ENCODE data around the gene TP53I13.

The TP53I13 gene

DNA sequence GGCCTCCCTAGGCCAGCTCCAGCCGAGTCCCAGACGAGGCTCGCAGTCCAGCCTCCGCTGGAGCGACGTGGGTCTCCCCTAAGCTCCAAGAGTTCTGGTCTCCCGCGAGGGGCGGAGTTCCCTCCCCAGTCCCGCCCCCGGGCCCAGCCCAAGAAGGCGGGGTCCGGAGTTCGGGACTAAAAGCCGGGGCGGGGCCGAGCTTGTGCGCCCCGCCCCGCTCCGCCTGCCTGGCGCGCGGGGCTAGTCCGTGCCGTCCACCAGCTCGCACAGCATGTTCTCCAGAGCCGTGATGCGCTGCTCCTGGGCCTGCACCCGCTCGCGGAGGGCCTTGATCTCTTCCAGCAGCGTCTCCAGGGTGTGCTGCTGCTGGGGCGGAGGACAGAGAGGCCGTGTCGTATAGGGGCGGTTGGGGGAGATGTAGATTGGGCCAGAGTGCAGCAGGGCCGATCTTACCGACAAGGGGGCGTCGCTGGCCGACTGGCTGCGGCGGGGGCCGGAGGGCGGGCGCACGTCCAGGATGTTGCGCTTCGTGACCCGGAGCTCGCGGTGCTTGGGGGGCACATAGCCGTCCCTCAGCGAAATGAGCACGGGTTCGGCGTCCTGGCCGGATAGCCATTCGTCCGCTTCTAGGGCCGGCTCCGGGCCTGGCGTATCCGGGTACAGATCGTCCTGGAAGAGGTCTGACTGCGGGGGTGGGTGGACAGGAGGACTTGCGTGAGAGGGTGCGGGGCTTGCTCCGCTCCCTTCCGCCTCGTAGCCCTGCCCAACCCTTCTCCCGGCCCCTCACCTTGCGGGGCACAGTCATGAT, 47.2 kb downstream of the TP53I13 start:
- DNase-seq = peak; percentile 83

DNA sequence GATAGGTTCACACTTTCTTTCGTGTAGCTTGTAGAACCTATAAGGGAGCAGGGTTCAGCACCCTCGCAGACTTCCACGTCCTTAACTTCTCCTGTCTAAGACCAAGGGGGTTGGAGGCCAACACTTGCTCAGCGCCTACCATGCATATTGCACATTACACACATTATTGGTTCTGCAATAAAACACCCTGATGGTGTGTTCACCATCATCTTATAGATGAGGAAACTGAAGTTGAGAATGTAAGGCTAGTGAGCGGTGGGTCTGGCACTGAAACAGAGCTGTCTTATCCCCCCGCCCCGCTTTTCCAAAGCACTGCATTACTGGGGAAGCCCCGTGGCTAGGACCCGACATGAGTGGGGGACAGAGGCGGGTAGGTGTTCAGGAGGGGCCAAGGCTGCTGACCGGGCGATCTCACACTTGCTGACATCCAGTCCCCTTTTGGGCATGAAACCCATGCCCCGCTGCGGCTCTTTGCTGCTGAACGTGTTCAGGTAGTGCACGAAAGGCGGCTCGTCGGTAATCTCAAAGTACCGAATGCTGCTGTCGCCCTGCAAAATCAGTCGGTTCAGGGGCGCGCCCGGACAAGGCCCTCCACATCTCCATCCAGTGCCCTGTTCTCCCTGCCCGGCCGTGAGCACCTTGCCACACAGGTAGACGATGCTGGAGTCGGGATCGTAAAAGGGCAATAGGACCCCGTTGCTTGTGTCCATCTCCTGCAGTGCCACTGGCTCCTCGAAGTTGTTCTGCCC, 48.0 kb downstream of the TP53I13 start:
- DNase-seq = no peak

DNA sequence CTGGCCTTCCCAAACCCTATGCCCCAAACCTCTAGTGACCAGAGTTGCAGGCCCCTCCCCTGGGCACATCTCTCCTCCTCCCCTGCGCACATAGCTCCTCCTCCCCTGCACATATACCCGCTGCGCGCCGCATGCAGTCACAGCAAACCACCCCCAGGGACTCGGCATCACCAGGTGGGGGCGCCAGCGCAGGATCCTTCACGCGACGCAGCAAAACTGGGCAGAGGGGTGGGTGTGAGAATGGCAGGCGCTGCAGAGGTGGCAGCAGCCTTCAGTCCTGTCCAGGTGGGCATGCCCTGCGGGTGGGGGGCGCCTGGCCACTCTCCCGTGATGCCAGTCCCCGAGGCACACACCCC, 48.6 kb downstream of the TP53I13 start:
- DNase-seq = peak; percentile 80

DNA sequence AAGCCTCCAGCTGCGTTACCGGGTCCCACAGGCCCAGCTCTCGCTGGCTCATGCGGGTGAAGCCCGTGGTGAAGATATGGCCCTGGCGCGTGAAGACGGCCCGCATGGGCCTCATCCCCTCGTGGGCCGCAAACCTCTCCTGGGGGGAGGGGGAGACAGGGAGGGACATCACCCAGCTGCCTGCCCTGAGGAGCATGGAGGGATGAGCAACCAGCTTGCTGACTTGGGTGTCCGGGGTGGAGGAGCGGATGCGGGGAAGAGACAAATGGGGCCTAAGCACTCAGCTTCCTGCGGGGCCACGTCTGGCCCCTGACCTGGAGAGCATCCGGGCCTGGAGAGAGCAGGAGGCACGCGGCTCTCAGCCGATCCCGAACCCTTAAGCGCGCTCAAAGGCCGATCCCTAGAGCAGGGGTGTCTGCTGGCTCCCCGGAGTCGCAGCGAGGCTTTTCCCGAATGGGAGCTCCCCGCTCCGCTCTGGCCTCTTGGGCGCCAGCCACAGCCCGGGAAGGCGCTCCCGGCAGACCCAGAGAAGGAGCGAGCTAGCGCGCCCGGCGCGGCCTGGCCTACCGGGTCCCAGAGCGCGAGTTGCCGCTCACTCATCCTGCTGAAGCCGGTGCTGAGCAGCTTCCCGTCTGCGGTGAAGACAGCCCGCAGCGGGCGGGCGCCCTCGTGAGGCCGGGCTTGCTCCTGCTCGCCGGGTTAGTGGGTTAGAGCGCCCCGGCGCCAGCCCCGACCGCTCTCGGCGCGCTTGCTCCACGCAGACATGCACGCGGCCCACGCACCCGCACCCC, 49.2 kb downstream of the TP53I13 start:
- DNase-seq = peak; percentile 71

DNA sequence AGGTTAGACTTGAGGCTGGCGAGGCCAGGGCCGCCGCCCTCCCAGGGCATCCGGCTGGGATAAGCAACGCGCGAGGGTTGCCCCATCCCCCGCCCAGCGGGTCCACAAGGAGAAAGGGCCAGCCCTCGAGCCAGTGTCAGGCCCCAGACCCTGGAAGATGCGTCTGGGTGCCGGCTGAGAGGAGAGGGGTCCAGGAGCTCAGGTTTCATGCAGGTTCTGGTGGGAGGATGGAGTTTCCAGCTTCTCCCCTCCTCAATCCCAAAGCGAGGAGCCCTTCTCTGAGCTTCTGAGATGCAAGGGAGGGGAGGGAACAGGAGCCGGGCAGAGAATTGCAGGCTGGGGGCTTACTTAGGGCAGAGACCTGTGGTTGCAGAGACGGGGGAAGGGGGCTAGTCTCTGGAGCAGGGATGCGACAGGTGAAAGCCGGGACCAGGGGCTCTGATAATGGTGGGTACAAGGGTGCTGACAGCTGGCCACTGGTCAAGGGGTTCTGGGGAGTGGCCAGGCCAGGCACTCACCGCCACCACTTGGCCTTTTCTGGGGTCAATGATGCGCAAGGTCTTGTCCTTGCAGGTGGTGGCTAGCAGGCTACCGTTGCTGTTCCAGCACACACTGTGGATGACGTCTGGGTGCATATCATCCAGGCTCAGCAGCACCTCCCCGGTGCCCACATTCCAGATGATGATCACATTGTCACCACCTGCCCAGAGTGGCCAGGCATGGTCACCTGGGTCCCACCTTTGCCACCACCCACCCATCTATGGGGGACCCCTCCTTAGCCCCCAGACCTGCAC, 50.0 kb downstream of the TP53I13 start:
- DNase-seq = no peak

DNA sequence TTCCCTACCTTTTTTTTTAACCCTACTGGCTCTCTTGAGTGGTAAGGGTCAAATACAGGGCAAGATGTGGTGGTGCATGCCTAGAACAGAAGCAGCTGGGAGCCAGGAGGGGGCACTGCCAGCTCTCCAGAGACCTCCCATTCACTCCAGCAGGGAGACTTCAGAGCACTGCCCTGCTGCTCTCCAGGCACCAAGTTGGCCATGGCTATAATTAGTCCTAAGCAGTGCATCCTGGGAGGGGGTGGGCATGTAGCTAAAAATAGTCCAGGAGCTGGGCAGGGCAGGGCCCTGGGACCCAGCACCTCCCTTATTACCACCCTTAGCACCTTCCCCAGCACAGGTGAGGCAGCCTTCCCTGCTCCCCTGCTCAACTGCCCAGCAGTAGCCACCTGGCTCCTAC, 50.8 kb downstream of the TP53I13 start:
- peak; percentile 51 for DNase-seq

DNA sequence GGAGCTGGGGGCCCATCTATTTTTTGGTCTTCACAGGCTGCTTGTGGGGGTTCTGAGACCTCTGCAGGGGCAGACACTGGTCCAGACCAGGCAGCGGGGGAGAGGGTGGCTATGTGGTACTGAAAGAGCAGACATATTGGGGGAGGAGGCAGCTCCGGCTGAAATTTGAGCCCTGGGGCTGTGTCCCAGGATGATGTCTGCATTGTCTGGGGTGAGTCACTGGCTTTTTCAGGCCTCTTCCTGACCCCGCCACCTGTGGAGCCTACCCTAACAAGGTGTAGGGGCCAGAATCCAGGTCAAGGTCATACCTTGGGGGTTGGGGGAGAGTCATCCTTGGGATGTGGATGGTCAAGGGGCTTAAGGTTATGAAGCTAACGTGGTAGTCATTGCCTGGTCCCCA, 51.8 kb downstream of the TP53I13 start:
- DNase-seq = peak; percentile 38

DNA sequence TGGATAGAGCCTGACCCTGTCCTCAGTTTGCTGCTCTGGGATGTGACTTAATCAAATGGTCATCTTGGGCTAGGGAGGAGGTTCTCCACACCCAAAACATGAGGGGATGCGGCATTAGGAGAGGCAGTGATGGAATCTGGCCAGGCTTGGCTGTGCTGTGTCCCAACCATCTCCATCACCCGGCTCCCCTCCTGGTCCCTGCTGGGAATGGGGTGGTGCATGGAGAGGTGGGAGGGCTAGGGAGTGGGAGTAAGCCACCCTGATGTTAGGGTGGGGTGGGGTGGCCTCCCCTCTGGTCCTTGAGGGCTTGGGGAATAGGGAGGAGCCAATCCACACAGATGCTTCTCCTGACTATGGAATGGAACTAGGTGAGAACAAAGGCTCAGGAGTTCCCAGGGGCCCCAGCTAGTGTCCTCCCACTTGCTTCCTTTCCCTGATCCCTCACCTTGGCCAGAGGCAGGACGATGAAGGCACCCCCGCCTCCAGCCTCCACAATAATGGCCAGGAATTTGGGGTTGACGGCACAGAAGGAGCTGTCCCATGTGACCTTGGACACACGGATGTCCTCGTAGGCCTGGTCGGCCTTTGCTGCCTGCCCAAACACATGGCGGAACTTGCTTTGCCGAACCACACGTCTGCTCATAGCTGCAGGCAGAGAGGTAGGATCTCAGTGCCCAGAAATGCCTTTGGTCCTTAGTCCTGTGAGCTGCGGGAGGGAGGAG, 52.4 kb downstream of the TP53I13 start:
- DNase-seq = no peak

DNA sequence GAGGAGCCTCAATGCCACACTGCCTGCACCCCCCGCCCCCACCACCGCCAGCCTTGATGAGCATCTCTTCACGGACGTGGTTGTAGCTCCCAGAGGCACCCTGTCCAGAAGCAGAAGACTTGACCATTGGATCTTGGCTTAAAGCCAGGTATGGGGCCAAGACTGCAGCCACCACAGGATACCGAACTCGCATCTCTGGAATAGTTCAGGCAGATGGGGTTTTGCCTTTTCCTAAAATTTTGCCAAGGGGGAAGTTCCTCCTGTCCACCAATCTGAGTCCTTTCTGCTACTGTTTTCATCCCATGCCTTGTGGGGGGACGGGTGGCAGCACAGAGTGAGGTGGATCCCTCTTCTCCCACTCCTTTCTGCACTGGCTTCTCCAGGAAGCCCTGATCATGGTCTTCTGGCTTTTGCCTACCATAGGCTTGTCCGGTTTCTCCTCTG, 53.3 kb downstream of the TP53I13 start:
- DNase-seq = peak; percentile 29
